ENCODE results near the gene SLX4IP.
A peak's percentile ranks its signal among the peaks of the same experiment; 100 is the strongest.

Gene SLX4IP

DNA sequence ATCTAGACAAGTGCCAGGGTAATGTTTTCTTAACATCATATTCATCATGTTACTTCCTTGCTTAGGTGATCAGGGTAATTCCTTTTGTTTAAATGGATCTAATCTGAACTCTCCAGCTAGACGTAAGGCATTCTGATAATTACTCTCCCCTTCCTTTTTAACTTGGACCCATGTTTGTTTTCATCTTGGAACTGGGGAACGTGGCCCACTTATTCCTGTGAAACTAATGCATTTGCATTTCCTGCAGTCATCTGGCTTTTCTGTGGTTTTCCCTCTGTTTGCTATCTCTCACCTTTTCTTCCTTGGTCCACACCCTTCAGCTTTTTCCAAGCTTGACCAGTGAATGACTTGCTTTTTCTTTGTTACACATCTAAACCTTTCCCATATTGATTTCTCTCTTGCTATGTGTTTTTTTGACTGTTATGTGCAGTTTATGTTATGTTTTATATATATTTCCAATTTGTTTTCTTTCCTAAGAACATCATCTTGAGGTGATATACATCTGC, 33.3 kb downstream of the SLX4IP start:
- Mint-ChIP-seq H3K4me3 (no peak overlapping the region), H3K27me3 (no peaks in the 10 kb centered on the region), H3K9me3 (no peaks in the 10 kb centered on the region), H3K4me1 (ENCODE audit: low read depth) (peaks cover 17% of the 10 kb centered on the region), H3K27ac (no peak overlapping the region), H3K36me3 (ENCODE audit: low read depth) (peaks cover 14% of the 10 kb centered on the region)

DNA sequence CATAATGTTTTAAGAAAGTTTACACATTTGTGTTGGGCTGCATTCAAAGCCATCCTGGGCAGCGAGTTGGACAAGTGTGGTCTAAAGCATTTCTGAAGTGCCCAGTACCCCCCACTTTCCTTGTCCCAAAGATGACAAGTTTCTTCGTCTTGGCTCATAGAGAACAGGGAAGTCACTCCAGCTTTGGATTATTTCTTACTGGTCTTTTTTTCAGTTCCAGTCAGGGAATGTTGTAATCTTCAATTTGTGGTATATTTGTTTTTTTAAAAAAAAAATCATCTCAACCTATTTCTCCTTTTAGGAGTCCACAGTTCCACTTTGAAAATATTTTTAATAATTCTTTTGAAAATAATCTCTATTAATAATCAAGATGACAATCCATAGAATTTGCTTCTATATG, 34.0 kb downstream of the SLX4IP start:
- Mint-ChIP-seq H3K27ac (no peak overlapping the region), H3K4me1 (ENCODE audit: low read depth) (peaks cover 18% of the 10 kb centered on the region), H3K9me3 (no peaks in the 10 kb centered on the region), H3K36me3 (ENCODE audit: low read depth) (peaks cover 8% of the 10 kb centered on the region), H3K4me3 (no peak overlapping the region), H3K27me3 (no peaks in the 10 kb centered on the region)

GRCh38 chr20:10469599-10469998, 34.5 kb downstream of the SLX4IP start:
- Mint-ChIP-seq H3K27me3 (no peaks in the 10 kb centered on the region), H3K4me1 (ENCODE audit: low read depth) (peaks cover 23% of the 10 kb centered on the region), H3K4me3 (no peak overlapping the region), H3K27ac (peak overlapping the region; percentile 12), H3K36me3 (ENCODE audit: low read depth) (peaks cover 8% of the 10 kb centered on the region), H3K9me3 (no peaks in the 10 kb centered on the region)

GRCh38 chr20:10470276-10470675, 35.2 kb downstream of the SLX4IP start:
- Mint-ChIP-seq H3K9me3 (no peaks in the 10 kb centered on the region), H3K27me3 (no peaks in the 10 kb centered on the region), H3K4me3 (no peak overlapping the region), H3K27ac (no peak overlapping the region), H3K4me1 (ENCODE audit: low read depth) (peaks cover 30% of the 10 kb centered on the region), H3K36me3 (ENCODE audit: low read depth) (peaks cover 8% of the 10 kb centered on the region)

GRCh38 chr20:10472871-10473270, 37.8 kb downstream of the SLX4IP start:
- Mint-ChIP-seq H3K36me3 (ENCODE audit: low read depth) (peaks cover 8% of the 10 kb centered on the region), H3K4me3 (no peak overlapping the region), H3K27ac (no peak overlapping the region), H3K27me3 (no peaks in the 10 kb centered on the region), H3K4me1 (ENCODE audit: low read depth) (peaks cover 40% of the 10 kb centered on the region), H3K9me3 (no peaks in the 10 kb centered on the region)

- no peaks in the 10 kb centered on the region for H3K27me3 Mint-ChIP-seq
- H3K9me3 Mint-ChIP-seq, result no peaks in the 10 kb centered on the region
- no peak overlapping the region for H3K4me3 Mint-ChIP-seq
- H3K4me1 Mint-ChIP-seq (ENCODE audit: low read depth), result peaks cover 32% of the 10 kb centered on the region
- no peak overlapping the region for H3K27ac Mint-ChIP-seq
- peaks cover 8% of the 10 kb centered on the region for H3K36me3 Mint-ChIP-seq (ENCODE audit: low read depth)
These were observed 39.6 kb downstream of the SLX4IP start for GRCh38 chr20:10474606-10475184.

GRCh38 chr20:10475225-10475624, 40.1 kb downstream of the SLX4IP start:
- peaks cover 26% of the 10 kb centered on the region for H3K4me1 Mint-ChIP-seq (ENCODE audit: low read depth)
- no peak overlapping the region for H3K4me3 Mint-ChIP-seq
- no peaks in the 10 kb centered on the region for H3K9me3 Mint-ChIP-seq
- peaks cover 4% of the 10 kb centered on the region for H3K36me3 Mint-ChIP-seq (ENCODE audit: low read depth)
- H3K27ac Mint-ChIP-seq, result no peak overlapping the region
- no peaks in the 10 kb centered on the region for H3K27me3 Mint-ChIP-seq

- peaks cover 26% of the 10 kb centered on the region for H3K4me1 Mint-ChIP-seq (ENCODE audit: low read depth)
- H3K27me3 Mint-ChIP-seq, result no peaks in the 10 kb centered on the region
- H3K27ac Mint-ChIP-seq, result no peak overlapping the region
- H3K4me3 Mint-ChIP-seq, result no peak overlapping the region
- H3K36me3 Mint-ChIP-seq (ENCODE audit: low read depth), result peaks cover 4% of the 10 kb centered on the region
- H3K9me3 Mint-ChIP-seq, result no peaks in the 10 kb centered on the region
These were observed 41.2 kb downstream of the SLX4IP start for GRCh38 chr20:10476319-10476724.

DNA sequence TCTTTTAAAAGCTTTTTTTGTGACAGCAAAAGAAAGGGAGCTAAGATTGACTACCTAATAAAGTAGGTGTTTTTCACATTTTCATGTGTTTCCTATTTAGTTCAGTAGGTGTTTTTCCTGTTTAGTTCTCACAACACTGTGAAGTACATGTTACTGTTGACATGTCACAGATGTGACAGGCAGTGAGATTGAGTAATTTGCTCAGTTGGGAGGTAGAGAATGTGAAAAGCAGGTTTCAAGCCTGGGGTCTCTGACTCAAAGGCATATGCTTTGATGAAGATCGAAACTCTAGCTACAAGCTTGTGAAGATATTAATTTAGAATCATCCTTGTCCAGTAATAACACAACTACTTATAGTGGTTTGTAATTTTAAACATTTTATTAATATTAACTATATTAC, 43.1 kb downstream of the SLX4IP start:
- H3K4me3 Mint-ChIP-seq, result no peak overlapping the region
- H3K27me3 Mint-ChIP-seq, result no peaks in the 10 kb centered on the region
- no peak overlapping the region for H3K27ac Mint-ChIP-seq
- no peaks in the 10 kb centered on the region for H3K36me3 Mint-ChIP-seq (ENCODE audit: low read depth)
- no peaks in the 10 kb centered on the region for H3K9me3 Mint-ChIP-seq
- H3K4me1 Mint-ChIP-seq (ENCODE audit: low read depth), result peaks cover 26% of the 10 kb centered on the region

DNA sequence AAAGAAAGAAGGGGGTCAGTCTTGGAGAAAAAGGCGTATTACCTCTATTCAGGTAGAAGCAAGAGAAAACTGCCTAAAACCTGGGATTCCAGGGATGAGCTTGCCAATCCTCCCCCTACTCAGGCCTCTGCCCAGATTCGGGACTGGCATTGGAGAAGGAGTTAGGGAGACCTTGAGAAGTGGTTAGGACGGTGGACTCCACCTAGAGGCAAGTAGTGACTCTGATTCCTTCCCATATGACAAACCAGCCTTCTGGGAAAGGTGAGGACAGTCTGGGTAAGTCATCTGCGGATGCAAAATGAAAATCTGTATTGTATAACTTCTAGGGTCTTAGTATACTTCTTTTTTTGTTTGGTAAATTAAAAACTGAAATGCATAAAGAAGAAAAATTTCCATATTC, 43.8 kb downstream of the SLX4IP start:
- no peak overlapping the region for H3K4me3 Mint-ChIP-seq
- H3K9me3 Mint-ChIP-seq, result no peaks in the 10 kb centered on the region
- H3K36me3 Mint-ChIP-seq (ENCODE audit: low read depth), result no peaks in the 10 kb centered on the region
- peaks cover 26% of the 10 kb centered on the region for H3K4me1 Mint-ChIP-seq (ENCODE audit: low read depth)
- no peaks in the 10 kb centered on the region for H3K27me3 Mint-ChIP-seq
- H3K27ac Mint-ChIP-seq, result no peak overlapping the region

DNA sequence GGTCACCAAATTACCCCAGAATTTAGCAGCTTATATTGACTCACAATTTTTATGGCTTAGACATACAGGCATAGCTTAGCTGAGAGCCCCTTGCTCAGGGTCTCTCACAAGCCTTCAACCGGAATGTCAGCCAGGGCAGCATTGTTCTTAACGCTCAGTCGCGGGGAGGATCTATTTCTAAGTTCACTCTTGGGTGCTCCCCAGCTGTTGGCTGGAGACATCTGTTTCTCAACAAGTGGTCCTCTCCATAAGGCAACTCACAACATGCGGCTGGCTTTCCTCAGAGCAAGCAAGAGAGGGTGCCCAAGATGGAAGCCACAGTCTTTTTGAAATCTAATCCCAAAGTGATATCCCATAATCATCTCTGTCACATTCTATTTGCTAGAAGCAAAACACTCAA, 46.6 kb downstream of the SLX4IP start:
- no peaks in the 10 kb centered on the region for H3K27me3 Mint-ChIP-seq
- no peak overlapping the region for H3K27ac Mint-ChIP-seq
- peaks cover 3% of the 10 kb centered on the region for H3K4me1 Mint-ChIP-seq (ENCODE audit: low read depth)
- H3K9me3 Mint-ChIP-seq, result no peaks in the 10 kb centered on the region
- no peaks in the 10 kb centered on the region for H3K36me3 Mint-ChIP-seq (ENCODE audit: low read depth)
- no peak overlapping the region for H3K4me3 Mint-ChIP-seq

DNA sequence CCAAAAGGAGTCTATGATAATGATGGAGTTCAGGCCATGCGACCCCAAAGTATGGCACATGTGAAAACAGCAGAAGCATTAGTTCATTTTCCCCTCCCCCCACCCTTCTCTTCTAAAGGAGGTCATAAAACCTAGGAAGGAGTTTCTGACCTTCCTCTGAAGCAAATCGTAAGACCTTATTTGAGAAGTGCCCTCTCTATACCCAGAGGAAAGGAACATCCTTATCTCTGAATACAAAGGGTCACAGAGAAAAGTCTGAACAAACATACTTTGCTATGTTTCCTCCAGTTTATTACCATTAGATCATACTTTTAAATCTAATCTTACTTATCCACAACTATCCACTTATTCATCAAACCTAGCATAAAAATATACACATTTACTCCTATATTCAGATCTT, 48.6 kb downstream of the SLX4IP start:
- H3K4me3 Mint-ChIP-seq, result no peak overlapping the region
- H3K36me3 Mint-ChIP-seq (ENCODE audit: low read depth), result no peaks in the 10 kb centered on the region
- H3K27ac Mint-ChIP-seq, result no peak overlapping the region
- no peaks in the 10 kb centered on the region for H3K27me3 Mint-ChIP-seq
- peaks cover 15% of the 10 kb centered on the region for H3K4me1 Mint-ChIP-seq (ENCODE audit: low read depth)
- H3K9me3 Mint-ChIP-seq, result no peaks in the 10 kb centered on the region

DNA sequence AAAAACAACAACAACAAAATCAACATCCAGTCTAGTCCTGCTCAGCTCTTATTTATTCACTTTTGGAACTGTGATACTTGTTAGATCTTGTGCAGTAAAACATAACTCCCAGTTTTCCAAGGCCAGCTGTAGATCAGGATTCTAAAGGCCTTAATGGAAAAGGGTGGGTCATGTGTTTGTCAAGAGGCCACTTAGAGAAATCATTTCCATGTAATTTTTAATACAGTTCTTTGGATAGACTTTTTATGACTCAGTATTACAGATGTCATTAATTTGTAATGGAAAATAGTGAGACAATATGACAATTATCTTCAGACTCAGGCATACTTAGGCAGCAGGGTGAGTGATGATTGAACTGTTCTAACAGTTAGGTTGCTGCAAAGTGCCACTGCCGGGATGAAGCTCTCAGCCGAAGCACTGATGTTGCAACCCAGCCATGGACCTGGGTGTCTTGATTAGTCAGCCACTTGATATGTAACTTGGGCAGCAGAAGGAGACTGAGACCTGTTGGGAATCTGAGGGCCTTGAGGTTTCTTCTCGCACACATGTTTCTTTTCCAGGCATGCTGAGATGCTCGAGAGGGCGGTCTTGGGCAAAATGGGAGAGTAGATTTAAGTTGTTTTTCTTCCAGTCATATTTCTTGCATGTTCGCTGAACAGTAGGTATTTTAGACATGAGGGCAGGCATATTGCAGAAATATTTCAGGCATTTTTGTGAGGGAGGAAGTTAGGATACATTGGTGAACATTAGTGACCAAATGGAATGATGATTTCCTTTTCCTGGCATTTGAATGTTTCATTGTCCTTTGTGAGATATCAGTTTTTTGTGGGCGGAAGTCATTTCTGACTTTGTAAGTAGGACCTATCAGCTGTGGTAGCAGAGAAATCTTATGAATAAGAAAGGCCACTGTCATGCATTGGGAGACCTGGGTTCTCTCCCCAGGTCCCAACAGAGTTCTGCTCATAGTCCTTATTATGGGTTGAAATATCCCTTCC, 52.3 kb downstream of the SLX4IP start:
- no peak overlapping the region for H3K27ac Mint-ChIP-seq
- H3K4me1 Mint-ChIP-seq (ENCODE audit: low read depth), result peaks cover 44% of the 10 kb centered on the region
- H3K4me3 Mint-ChIP-seq, result no peak overlapping the region

GRCh38 chr20:10488534-10488933, 53.4 kb downstream of the SLX4IP start:
- peaks cover 45% of the 10 kb centered on the region for H3K4me1 Mint-ChIP-seq (ENCODE audit: low read depth)
- H3K27ac Mint-ChIP-seq, result no peak overlapping the region
- no peaks in the 10 kb centered on the region for H3K27me3 Mint-ChIP-seq
- no peaks in the 10 kb centered on the region for H3K9me3 Mint-ChIP-seq
- H3K4me3 Mint-ChIP-seq, result no peak overlapping the region
- H3K36me3 Mint-ChIP-seq (ENCODE audit: low read depth), result peaks cover 4% of the 10 kb centered on the region

More for the DNA sequence above, 52.3 kb downstream of the SLX4IP start:
- no peaks in the 10 kb centered on the region for H3K27me3 Mint-ChIP-seq
- H3K36me3 Mint-ChIP-seq (ENCODE audit: low read depth), result no peaks in the 10 kb centered on the region
- no peaks in the 10 kb centered on the region for H3K9me3 Mint-ChIP-seq

GRCh38 chr20:10489853-10490252, 54.7 kb downstream of the SLX4IP start:
- Mint-ChIP-seq H3K4me1 (ENCODE audit: low read depth) (peaks cover 50% of the 10 kb centered on the region), H3K9me3 (no peaks in the 10 kb centered on the region), H3K27me3 (no peaks in the 10 kb centered on the region), H3K4me3 (no peak overlapping the region), H3K36me3 (ENCODE audit: low read depth) (peaks cover 4% of the 10 kb centered on the region), H3K27ac (no peak overlapping the region)
